Fibroblast of skin of left quadriceps (primary cell): ENCODE results near the gene DSTYK.
A peak's percentile ranks its signal among the peaks of the same experiment; 100 is the strongest.

Source experiments
- DNase-seq, 2 experiments: peaks; one replicate each; pipeline ENCODE4 v3.0.0-alpha.2; 2013; ENCODE audit warnings: low read depth in 2 of 2

The DSTYK gene, protein sequence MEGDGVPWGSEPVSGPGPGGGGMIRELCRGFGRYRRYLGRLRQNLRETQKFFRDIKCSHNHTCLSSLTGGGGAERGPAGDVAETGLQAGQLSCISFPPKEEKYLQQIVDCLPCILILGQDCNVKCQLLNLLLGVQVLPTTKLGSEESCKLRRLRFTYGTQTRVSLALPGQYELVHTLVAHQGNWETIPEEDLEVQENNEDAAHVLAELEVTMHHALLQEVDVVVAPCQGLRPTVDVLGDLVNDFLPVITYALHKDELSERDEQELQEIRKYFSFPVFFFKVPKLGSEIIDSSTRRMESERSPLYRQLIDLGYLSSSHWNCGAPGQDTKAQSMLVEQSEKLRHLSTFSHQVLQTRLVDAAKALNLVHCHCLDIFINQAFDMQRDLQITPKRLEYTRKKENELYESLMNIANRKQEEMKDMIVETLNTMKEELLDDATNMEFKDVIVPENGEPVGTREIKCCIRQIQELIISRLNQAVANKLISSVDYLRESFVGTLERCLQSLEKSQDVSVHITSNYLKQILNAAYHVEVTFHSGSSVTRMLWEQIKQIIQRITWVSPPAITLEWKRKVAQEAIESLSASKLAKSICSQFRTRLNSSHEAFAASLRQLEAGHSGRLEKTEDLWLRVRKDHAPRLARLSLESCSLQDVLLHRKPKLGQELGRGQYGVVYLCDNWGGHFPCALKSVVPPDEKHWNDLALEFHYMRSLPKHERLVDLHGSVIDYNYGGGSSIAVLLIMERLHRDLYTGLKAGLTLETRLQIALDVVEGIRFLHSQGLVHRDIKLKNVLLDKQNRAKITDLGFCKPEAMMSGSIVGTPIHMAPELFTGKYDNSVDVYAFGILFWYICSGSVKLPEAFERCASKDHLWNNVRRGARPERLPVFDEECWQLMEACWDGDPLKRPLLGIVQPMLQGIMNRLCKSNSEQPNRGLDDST

DNA sequence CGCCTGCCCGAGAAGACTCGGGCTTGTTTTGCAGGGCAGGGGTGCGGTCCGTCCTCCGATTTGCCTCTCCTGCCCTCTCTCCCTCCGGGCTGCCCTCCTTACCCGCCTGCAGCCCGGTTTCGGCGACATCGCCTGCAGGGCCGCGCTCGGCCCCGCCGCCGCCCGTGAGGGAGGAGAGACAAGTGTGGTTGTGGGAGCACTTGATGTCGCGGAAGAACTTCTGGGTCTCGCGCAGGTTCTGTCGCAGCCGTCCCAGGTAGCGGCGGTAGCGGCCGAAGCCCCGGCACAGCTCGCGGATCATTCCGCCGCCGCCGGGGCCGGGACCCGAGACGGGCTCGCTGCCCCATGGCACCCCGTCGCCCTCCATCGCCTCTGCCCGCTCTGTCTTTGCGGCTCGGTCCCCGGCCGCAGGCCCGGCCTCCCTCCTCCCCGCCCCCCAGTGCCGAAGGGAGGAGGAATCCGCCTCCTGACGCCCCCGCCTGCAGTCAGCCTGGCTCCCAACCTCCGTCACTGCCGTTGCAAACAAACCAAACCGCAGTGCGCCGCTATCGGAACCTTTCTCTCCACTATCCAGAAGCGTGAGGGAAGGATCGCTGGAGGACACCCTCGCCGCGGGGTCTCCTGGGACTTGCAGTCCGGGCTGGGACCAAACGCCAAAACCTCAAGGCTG is at the start of gene DSTYK:
Gene DSTYK (minus strand): TSS at position 534 of the 670 bp plus-strand sequence. CDS start 167 bp downstream, at position 367.
- peak; percentile 94 for DNase-seq

- no peak for DNase-seq
Observed at GRCh38 chr1:205259998-205260397, 48.5 kb upstream of the DSTYK start.

- no peak for DNase-seq
Observed at GRCh38 chr1:205259324-205259832, 47.9 kb upstream of the DSTYK start.

- no peak for DNase-seq
Observed at GRCh38 chr1:205258719-205259118, 47.2 kb upstream of the DSTYK start.

DNA sequence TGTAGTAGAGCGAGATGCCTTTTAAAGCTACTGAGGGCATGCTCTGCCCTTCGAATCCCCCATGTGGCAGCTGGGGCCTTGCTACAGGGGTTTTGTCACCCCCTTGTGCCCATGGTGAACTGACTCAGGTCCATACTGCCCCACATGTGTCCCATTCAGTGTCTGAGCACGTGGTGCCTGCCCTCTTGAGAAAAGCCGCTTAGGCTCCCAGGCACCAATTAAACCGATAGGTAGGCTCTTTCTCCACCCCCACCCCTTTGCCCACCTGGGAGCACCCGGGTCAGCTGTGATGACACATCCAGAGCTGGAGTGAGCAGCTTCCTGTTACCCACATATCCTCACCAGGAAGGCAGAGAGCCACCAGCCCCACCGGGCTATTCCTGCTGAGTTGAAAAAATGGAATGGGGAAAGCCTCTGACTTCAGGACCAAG is 46.8 kb upstream of the DSTYK start:
- no peak for DNase-seq

GRCh38 chr1:205257735-205258134 is 46.2 kb upstream of the DSTYK start:
- no peak for DNase-seq

- DNase-seq = no peak
Observed at GRCh38 chr1:205256951-205257625, 45.6 kb upstream of the DSTYK start.

- DNase-seq = peak; percentile 54 to 62
Observed at GRCh38 chr1:205255941-205256780, 44.7 kb upstream of the DSTYK start.

DNA sequence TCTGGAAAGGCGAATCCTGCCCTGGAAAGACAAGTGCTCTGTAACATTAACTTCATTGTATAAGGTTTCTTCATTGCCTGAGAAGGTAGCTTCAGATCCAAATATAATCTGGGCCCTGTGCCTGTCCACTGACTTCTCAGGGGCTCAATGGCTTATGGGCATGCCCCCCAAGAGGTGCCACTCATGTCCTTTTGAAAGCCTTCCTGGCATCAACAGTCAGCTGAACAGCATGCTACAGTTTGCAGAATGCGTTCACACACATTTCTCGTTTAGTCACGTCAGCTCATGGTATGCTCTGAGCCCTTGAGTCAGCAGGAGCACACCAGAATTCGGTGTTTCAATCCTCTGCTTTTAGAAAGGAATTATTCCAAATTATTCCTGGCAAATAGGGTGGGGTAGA is 40.1 kb upstream of the DSTYK start:
- DNase-seq = no peak

GRCh38 chr1:205250699-205251098 is 39.2 kb upstream of the DSTYK start:
- no peak for DNase-seq

GRCh38 chr1:205249651-205250050 is 38.1 kb upstream of the DSTYK start:
- DNase-seq = no peak

GRCh38 chr1:205248793-205249601 is 37.5 kb upstream of the DSTYK start:
- DNase-seq = no peak

DNA sequence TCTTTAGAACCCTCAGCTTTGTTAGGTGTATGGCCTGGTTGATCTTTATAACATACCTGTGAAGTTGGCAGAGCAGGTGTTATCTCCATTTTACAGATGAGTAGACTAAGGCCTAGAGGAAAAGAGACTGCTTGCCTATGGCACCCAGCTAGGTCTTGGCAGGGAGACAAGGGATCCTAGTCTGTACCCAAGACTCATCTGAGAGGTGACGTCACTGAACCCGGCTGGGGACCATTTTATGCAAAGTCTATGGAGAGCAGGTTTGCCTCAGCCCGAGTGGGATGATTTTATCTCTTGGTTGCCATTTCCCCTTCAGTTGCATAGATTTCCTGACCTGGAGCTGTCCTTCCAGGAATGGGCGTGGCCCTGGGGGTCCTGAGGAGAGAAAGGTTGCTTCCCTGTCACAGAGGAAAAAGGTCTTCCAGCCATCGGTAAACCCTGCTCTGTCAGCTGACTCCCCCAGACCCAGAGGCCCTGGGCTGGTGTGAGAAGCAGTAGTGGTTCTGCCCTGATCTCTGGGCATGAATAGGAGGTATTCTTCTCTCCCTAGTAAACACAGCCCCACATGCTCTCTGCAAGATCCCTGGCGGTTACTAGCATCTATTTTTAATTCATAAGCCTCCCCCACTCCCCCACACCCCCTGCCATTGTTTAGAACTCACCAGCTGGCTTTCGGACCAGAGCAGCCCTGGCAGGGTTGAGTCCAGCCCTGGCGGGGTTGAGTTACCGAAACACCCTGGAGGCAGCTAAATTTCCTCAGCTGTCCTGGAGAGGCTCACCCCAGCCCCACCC is 35.8 kb upstream of the DSTYK start:
- DNase-seq = no peak

DNA sequence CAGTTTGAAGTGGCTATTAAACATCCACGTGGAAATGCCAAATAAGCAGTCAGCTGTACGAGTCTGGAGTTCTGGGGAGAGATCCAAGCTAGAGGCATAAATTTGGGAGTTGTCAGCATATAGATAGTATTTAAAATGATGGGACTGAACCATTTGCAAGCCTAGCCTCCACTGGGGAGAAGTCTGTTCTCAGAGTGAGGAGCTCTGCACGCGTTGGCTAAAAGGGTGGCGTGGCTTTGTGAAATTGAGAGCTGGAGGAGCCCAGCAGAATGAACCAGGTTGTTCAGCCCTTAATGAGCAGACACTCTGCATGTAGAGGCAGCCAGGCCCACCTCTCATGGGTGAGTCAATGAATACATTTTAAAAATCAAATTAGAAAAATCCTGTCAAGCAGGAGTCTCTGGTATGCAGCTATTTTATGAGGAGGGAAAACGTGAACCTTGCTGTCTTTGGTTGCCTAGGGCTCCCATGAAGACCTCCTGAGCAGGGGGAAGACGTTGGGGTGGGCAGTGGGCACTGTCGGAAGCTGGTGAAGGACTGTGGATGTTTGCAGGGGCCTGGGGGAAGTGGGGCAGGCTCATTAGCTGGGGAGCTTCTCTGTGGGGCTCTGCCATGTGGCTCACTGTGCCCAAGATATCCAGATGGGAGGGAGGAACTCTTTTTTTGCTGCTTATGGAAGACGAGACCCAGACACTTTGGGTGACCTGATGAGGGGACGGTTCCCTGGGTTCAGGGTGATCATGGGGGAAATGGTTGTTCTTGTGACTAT is 35.0 kb upstream of the DSTYK start:
- DNase-seq = no peak

DNA sequence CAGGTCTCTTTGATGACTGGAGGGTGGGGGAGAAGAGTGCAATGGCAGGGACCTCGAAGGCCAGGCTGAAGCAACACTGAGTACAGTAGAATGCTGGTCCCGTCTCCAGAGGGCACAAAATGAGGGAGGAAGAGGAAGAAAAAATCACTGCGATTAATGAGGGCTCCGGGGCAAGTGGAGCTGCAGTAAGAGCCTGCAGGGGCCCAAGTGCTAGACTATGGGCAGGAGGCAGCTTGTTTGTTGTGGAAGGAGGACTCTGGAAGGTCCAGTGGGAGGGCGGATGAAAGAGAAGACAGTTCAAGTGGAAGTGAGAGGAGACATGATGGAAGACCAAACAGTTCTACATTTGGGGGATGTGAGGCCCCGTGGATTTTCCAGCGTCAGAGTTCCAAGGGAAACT is 33.6 kb upstream of the DSTYK start:
- no peak for DNase-seq

- DNase-seq = no peak
Observed at GRCh38 chr1:205244384-205244783, 32.9 kb upstream of the DSTYK start.

DNA sequence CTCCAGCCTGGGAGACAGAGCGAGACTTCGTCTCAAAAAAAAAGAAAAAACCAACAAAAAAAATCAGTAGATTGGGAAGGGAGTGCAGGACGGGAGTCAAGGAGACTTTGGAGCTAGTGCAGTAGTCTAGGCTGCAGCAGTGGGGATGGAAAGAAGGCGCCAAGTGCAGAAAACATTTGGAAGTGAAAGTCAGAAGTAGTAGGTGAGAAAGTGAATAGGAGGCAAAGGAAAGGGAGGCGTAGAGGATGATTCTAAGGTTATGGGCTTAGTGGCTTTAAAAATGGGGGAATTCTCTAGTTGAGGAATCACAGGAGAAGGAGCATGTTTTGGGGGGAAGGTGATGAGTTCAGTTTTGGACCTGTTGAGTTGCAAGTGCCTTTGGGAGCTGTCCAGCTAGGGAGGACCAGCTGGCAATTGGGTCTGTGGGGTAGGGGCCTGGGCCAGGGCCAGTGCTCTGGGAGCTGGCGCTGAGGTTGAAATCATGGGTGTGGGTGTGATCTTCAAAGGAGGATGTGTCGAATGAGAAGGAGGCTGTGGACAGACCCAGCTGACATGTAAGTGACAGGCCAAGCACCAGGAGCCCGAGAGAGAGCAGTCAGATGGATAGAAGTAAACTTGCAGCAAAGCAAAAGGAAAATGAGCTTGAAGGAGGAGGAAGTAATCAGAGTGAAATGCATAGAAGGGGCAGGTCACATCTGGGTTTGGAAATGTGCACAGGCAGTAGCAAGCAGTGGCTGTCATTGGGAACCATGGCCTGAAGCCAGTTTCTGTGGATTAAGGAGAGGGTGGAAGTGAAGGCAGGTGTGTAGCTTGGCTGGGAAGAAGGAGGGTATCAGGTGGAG is 32.1 kb upstream of the DSTYK start:
- DNase-seq = no peak
